ENCODE results near the gene PBX3. TPM values are rescaled to one million over a fixed set of nuclear protein-coding genes. Genes with fewer than 3 reads are reported as not detected.

The PBX3 gene
- total and polyA plus RNA-seq, 9 of the 15 experiments (the other 6 are each of a cell fraction or from before 2014, with no cell fraction given) = 0.14 to 5.8 (median 0.92) TPM

DNA sequence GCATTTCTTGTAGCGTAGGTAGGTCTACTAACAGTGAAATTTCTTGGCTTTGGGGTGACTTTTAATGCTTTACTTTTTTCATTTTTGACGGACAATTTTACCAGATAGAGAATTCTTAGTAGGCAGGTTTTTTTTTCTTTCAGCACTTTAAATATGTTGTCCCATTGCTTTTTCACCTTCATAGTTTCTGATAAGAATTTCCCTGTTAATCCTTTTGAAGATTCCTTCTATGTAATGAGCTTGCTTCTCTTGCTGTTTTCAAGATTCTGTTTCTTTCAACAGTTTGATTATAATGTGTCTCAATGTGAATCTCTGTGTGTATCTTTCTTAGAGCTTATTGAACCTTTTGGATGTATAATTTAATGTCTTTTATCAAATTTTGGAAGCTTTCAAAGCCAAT, 35.5 kb downstream of the PBX3 start:
- WGBS (ENCODE audit: insufficient coverage, low coverage, missing lambda C conversion rate) = 21% methylated on average over 2 of the region's 2 CpGs
- ChIA-PET CTCF (ENCODE audit: low intra/inter-chr PET ratio) (no interaction called here), POLR2A (no interaction called here)
- no peak overlapping the region for H3K9ac ChIP-seq (ENCODE audit: insufficient read depth in 1 of 2, low read depth in 2 of 2, low read length in 2 of 2)
- no peaks in the 10 kb centered on the region for H3K79me2 ChIP-seq (ENCODE audit: control insufficient read depth, insufficient read depth, low read length)
- BruUV-seq (replicated peaks) = no TSS peak
- DNase-seq (ENCODE audit: extremely low read depth in 1 of 4, low spot score in 3 of 4) (no peak), ATAC-seq (no peak), FAIRE-seq (no peak)
- H3K4me2 ChIP-seq (ENCODE audit: insufficient read depth, low read length) = no peak overlapping the region
- H3K27me3 ChIP-seq (ENCODE audit: control insufficient read depth in 2 of 2, insufficient read depth in 2 of 2, low read length in 2 of 2) = peaks cover 2 to 6% of the 10 kb centered on the region in 2 experiments; a peak in 3 of 5 replicates
- H3K27ac ChIP-seq (ENCODE audit: extremely low read depth, low read depth, low read length) = no peak overlapping the region
- in situ Hi-C loops (cut with MboI) = no loop called here
- H3K9me1 ChIP-seq (ENCODE audit: control insufficient read depth, insufficient read depth, low read length) = no peaks in the 10 kb centered on the region
- TF ChIP-seq HEY1 (CRISPR knock-in tag; IDR thresholded peaks at IDR 0.05; ENCODE audit: borderline replicate concordance) = no peak
- TF ChIP-seq KAT8 (IDR thresholded peaks at IDR 0.05; ENCODE audit: low read depth) = no peak
- no peak for TF ChIP-seq DIDO1 (tag; IDR thresholded peaks at IDR 0.05; ENCODE audit: low read depth)
- TF ChIP-seq ZKSCAN3 (CRISPR knock-in tag; IDR thresholded peaks at IDR 0.05) = no peak
- H3K4me1 ChIP-seq (replicated peaks in 1 of 2; ENCODE audit: control insufficient read depth in 2 of 2, insufficient read depth in 2 of 2, low read length in 2 of 2) = no peaks in the 10 kb centered on the region; a peak in 1 of 5 replicates
- no peaks in the 10 kb centered on the region for H3K9me3 ChIP-seq (replicated peaks; ENCODE audit: control insufficient read depth, insufficient read depth, low read depth, low read length)
- H4K20me1 ChIP-seq (replicated peaks; ENCODE audit: control insufficient read depth, insufficient read depth, low read length) = no peaks in the 10 kb centered on the region; the same call in 1 of the 2 replicates
- intact Hi-C loops (cut with micrococcal nuclease) = no loop called here
- H3K36me3 ChIP-seq (ENCODE audit: control insufficient read depth, insufficient read depth, low read length) = no peaks in the 10 kb centered on the region
- no peak overlapping the region for H2AFZ ChIP-seq (ENCODE audit: low read depth, low read length)
- no peak overlapping the region for H3K4me3 ChIP-seq

GRCh38 chr9:125784286-125785049, 37.3 kb downstream of the PBX3 start:
- H3K27ac ChIP-seq (ENCODE audit: extremely low read depth, low read depth, low read length) = no peak overlapping the region
- WGBS (ENCODE audit: insufficient coverage, low coverage, missing lambda C conversion rate) = 4% methylated on average over 6 of the region's 6 CpGs
- no peaks in the 10 kb centered on the region for H3K36me3 ChIP-seq (ENCODE audit: control insufficient read depth, insufficient read depth, low read length)
- intact Hi-C loops (cut with micrococcal nuclease) = no loop called here
- in situ Hi-C loops (cut with MboI) = no loop called here
- peaks cover 2 to 6% of the 10 kb centered on the region in 2 experiments; a peak in 3 of 5 replicates for H3K27me3 ChIP-seq (ENCODE audit: control insufficient read depth in 2 of 2, insufficient read depth in 2 of 2, low read length in 2 of 2)
- no peak for FAIRE-seq
- no peak overlapping the region for H3K4me3 ChIP-seq
- no peaks in the 10 kb centered on the region for H3K9me3 ChIP-seq (replicated peaks; ENCODE audit: control insufficient read depth, insufficient read depth, low read depth, low read length)
- no TSS peak for BruUV-seq (replicated peaks)
- ChIA-PET CTCF (ENCODE audit: low intra/inter-chr PET ratio) (no interaction called here), POLR2A (interaction anchor here (0.6 kb wide), 1 partner anchor 141 kb away, joined by 3 read pairs; no protein-coding TSS in a partner anchor)
- no peak for ATAC-seq
- no peak overlapping the region for H3K4me2 ChIP-seq (ENCODE audit: insufficient read depth, low read length)
- no peaks in the 10 kb centered on the region for H3K9me1 ChIP-seq (ENCODE audit: control insufficient read depth, insufficient read depth, low read length)
- no peaks in the 10 kb centered on the region for H3K79me2 ChIP-seq (ENCODE audit: control insufficient read depth, insufficient read depth, low read length)
- H3K9ac ChIP-seq (ENCODE audit: insufficient read depth in 1 of 2, low read depth in 2 of 2, low read length in 2 of 2) = no peak overlapping the region
- H2AFZ ChIP-seq (ENCODE audit: low read depth, low read length) = no peak overlapping the region
- H4K20me1 ChIP-seq (replicated peaks; ENCODE audit: control insufficient read depth, insufficient read depth, low read length) = no peaks in the 10 kb centered on the region; the same call in 1 of the 2 replicates
- no peaks in the 10 kb centered on the region; a peak in 1 of 5 replicates for H3K4me1 ChIP-seq (replicated peaks in 1 of 2; ENCODE audit: control insufficient read depth in 2 of 2, insufficient read depth in 2 of 2, low read length in 2 of 2)
- DNase-seq (ENCODE audit: extremely low read depth in 1 of 4, low spot score in 3 of 4) = no peak
- TF ChIP-seq GATAD2B (IDR thresholded peaks at IDR 0.05; ENCODE audit: borderline replicate concordance) (no peak), FOXM1 (IDR thresholded peaks at IDR 0.05; ENCODE audit: low read depth) (no peak), FOXM1 (CRISPR knock-in tag; IDR thresholded peaks at IDR 0.05; ENCODE audit: low read depth) (no peak), ZNF212 (CRISPR knock-in tag; IDR thresholded peaks at IDR 0.05) (no peak), WHSC1 (IDR thresholded peaks at IDR 0.05; ENCODE audit: low read length) (no peak), BRD9 (IDR thresholded peaks at IDR 0.05; ENCODE audit: low read depth, partially characterized antibody) (no peak), ZNF507 (tag; conservative IDR thresholded peaks at IDR 0.05) (no peak), CXXC5 (CRISPR knock-in tag; IDR thresholded peaks at IDR 0.05) (no peak), E2F8 (IDR thresholded peaks at IDR 0.05; ENCODE audit: low read depth, partially characterized antibody) (no peak), GTF2E2 (tag; IDR thresholded peaks at IDR 0.05) (no peak), NCOA2 (IDR thresholded peaks at IDR 0.05; ENCODE audit: partially characterized antibody in 2 of 2) (no peak)
